Neural cell (in vitro differentiated cells): ENCODE measurements around the gene RIOK1. TPM values are rescaled to one million over a fixed set of nuclear protein-coding genes. Genes with fewer than 3 reads are reported as not detected.

Experiments
- H2AFZ ChIP-seq: fragments of 200-600, 300-800 bp; sonication (generic), shearing (Covaris generic); 2 replicates; pipeline ENCODE4 v1.6.0; 2014; ENCODE audit warnings: low read depth, mild to moderate bottlenecking, antibody characterized with exemption, low read length, moderate library complexity
- H3F3A ChIP-seq: fragments of 200-600 bp; shearing (Covaris generic); 2 replicates; pipeline ENCODE4 v1.6.1; 2016; ENCODE audit warnings: mild to moderate bottlenecking, moderate library complexity, mixed read lengths, antibody characterized with exemption, low read length; ENCODE audit not compliant: insufficient read depth, poor library complexity, severe bottlenecking
- H3K27ac ChIP-seq: fragments of 200-600, 300-800 bp; sonication (generic), shearing (Covaris generic); 2 replicates; pipeline ENCODE4 v1.5.1; 2014; ENCODE audit warnings: mild to moderate bottlenecking, low read length, moderate library complexity
- H3K27me3 ChIP-seq: fragments of 300-800, 200-600 bp; sonication (generic), shearing (Covaris generic); 2 replicates; pipeline ENCODE4 v1.6.0; 2014; ENCODE audit warnings: mild to moderate bottlenecking, low read depth, low read length, moderate library complexity; ENCODE audit not compliant: insufficient read depth
- H3K36me3 ChIP-seq: fragments of 300-800, 200-600 bp; sonication (generic), shearing (Covaris generic); 2 replicates; pipeline ENCODE4 v1.5.1; 2014; ENCODE audit warnings: mild to moderate bottlenecking, antibody characterized with exemption, low read length, moderate library complexity; ENCODE audit not compliant: insufficient read depth
- H3K4me2 ChIP-seq: fragments of 300-800, 200-600 bp; sonication (generic), shearing (Covaris generic); 2 replicates; pipeline ENCODE4 v1.6.0; 2014; ENCODE audit warnings: mild to moderate bottlenecking, low read length
- H3K4me3 ChIP-seq: fragments of 300-800, 200-600 bp; sonication (generic), shearing (Covaris generic); 2 replicates; pipeline ENCODE4 v1.5.1; 2014; ENCODE audit warnings: mild to moderate bottlenecking, low read length, moderate library complexity
- H3K79me2 ChIP-seq: fragments of 200-600 bp; shearing (Covaris generic); replicated peaks from 2 replicates; pipeline ENCODE4 v1.6.0; 2014; ENCODE audit warnings: mild to moderate bottlenecking, low read length, moderate library complexity; ENCODE audit not compliant: insufficient read depth
- H3K9ac ChIP-seq: fragments of 300-800, 200-600 bp; sonication (generic), shearing (Covaris generic); 2 replicates; pipeline ENCODE4 v1.6.1; 2016; ENCODE audit warnings: mild to moderate bottlenecking, low read length, mixed read lengths
- H3K9me2 ChIP-seq: fragments of 200-600 bp; shearing (Covaris generic); 2 replicates; pipeline ENCODE4 v1.6.1; 2016; ENCODE audit warnings: mild to moderate bottlenecking, low read length, mixed read lengths; ENCODE audit not compliant: insufficient read depth
- H3K9me3 ChIP-seq: fragments of 200-600, 300-800 bp; sonication (generic), shearing (Covaris generic); 2 replicates; pipeline ENCODE4 v1.6.1; 2016; ENCODE audit warnings: mild to moderate bottlenecking, mixed run types, low read length, moderate library complexity, mixed read lengths
- H4K20me1 ChIP-seq: fragments of 200-600 bp; shearing (Covaris generic); 2 replicates; pipeline ENCODE4 v1.6.1; 2016; ENCODE audit warnings: mild to moderate bottlenecking, mixed run types; ENCODE audit not compliant: insufficient read depth
- CTCF ChIP-seq: fragments of 450-650 bp; IDR thresholded peaks from 2 replicates; pipeline ENCODE4 v1.5.1; 2014; ENCODE audit warnings: antibody characterized with exemption, mild to moderate bottlenecking, moderate library complexity; ENCODE audit not compliant: poor library complexity, severe bottlenecking
- EP300 ChIP-seq: fragments of 450-650 bp; conservative IDR thresholded peaks from 2 replicates; pipeline ENCODE4 v1.6.1; 2014; ENCODE audit warnings: antibody characterized with exemption, mild to moderate bottlenecking, moderate library complexity; ENCODE audit not compliant: poor library complexity, severe bottlenecking
- EZH2 ChIP-seq: fragments of 200-600, 300-800 bp; shearing (Covaris generic), sonication (generic); IDR thresholded peaks from 2 replicates; pipeline ENCODE4 v1.6.1; 2014; ENCODE audit warnings: antibody characterized with exemption, low read length, borderline replicate concordance, mild to moderate bottlenecking; ENCODE audit not compliant: insufficient read depth, poor library complexity, severe bottlenecking
- MXI1 ChIP-seq: fragments of 450-650 bp; conservative IDR thresholded peaks from 2 replicates; pipeline ENCODE4 v1.6.1; 2014; ENCODE audit warnings: antibody characterized with exemption, mild to moderate bottlenecking; ENCODE audit not compliant: poor library complexity, severe bottlenecking
- POLR2AphosphoS5 ChIP-seq: IDR thresholded peaks from 2 replicates; pipeline ENCODE4 v1.6.1; 2012
- RAD21 ChIP-seq: fragments of 450-650 bp; conservative IDR thresholded peaks from 2 replicates; pipeline ENCODE4 v1.6.1; 2014; ENCODE audit warnings: antibody characterized with exemption, mild to moderate bottlenecking, moderate library complexity
- SMC3 ChIP-seq: fragments of 450-650 bp; conservative IDR thresholded peaks from 2 replicates; pipeline ENCODE4 v1.6.1; 2014; ENCODE audit warnings: antibody characterized with exemption, mild to moderate bottlenecking, moderate library complexity; ENCODE audit not compliant: poor library complexity
- TAF1 ChIP-seq: IDR thresholded peaks from 2 replicates; pipeline ENCODE4 v1.6.1; 2012; ENCODE audit warnings: low read depth
- polyA plus RNA-seq: library from polyadenylated mRNA; depleted of rRNA; stranded (reverse); fragments of >200 nt; gene quantifications from 2 replicates; pipeline ENCODE4 v1.2.3, GENCODE V29; 2014
- TF ChIP-seq, protein P1 (sequence below): IDR thresholded peaks from 2 replicates; pipeline ENCODE4 v1.6.1; 2012; ENCODE audit warnings: borderline replicate concordance

RIOK1 gene
- polyA plus RNA-seq, 1 donor from 2014 or later, result 27.4 TPM

GRCh38 chr6:7426447-7427169 lies 37.0 kb downstream of the RIOK1 start:
- H3K27ac ChIP-seq, result no peak overlapping the region
- no peaks in the 10 kb centered on the region for H3K79me2 ChIP-seq
- H2AFZ ChIP-seq, result no peak overlapping the region
- H3K9ac ChIP-seq, result no peak overlapping the region
- H3K4me2 ChIP-seq, result no peak overlapping the region
- H3K4me3 ChIP-seq, result no peak overlapping the region
- H3F3A ChIP-seq, result no peaks in the 10 kb centered on the region
- H3K9me2 ChIP-seq, result no peaks in the 10 kb centered on the region
- no peaks in the 10 kb centered on the region for H3K27me3 ChIP-seq
- H3K36me3 ChIP-seq, result no peaks in the 10 kb centered on the region
- no peaks in the 10 kb centered on the region for H4K20me1 ChIP-seq
- TF ChIP-seq POLR2AphosphoS5, result no peak
- no peak for TF ChIP-seq SMC3
- no peak for TF ChIP-seq EP300
- no peak for TF ChIP-seq RAD21
- TF ChIP-seq CTCF, result no peak
- no peak for TF ChIP-seq EZH2
- no peak for TF ChIP-seq MXI1
- TF ChIP-seq, protein P1, sequence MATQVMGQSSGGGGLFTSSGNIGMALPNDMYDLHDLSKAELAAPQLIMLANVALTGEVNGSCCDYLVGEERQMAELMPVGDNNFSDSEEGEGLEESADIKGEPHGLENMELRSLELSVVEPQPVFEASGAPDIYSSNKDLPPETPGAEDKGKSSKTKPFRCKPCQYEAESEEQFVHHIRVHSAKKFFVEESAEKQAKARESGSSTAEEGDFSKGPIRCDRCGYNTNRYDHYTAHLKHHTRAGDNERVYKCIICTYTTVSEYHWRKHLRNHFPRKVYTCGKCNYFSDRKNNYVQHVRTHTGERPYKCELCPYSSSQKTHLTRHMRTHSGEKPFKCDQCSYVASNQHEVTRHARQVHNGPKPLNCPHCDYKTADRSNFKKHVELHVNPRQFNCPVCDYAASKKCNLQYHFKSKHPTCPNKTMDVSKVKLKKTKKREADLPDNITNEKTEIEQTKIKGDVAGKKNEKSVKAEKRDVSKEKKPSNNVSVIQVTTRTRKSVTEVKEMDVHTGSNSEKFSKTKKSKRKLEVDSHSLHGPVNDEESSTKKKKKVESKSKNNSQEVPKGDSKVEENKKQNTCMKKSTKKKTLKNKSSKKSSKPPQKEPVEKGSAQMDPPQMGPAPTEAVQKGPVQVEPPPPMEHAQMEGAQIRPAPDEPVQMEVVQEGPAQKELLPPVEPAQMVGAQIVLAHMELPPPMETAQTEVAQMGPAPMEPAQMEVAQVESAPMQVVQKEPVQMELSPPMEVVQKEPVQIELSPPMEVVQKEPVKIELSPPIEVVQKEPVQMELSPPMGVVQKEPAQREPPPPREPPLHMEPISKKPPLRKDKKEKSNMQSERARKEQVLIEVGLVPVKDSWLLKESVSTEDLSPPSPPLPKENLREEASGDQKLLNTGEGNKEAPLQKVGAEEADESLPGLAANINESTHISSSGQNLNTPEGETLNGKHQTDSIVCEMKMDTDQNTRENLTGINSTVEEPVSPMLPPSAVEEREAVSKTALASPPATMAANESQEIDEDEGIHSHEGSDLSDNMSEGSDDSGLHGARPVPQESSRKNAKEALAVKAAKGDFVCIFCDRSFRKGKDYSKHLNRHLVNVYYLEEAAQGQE, result no peak
- no peak for TF ChIP-seq TAF1
- no peaks in the 10 kb centered on the region for H3K9me3 ChIP-seq

- H3K9me3 ChIP-seq, result no peaks in the 10 kb centered on the region
- no peaks in the 10 kb centered on the region for H3K9me2 ChIP-seq
- no peaks in the 10 kb centered on the region for H3F3A ChIP-seq
- H3K9ac ChIP-seq, result no peak overlapping the region
- no peaks in the 10 kb centered on the region for H3K36me3 ChIP-seq
- no peaks in the 10 kb centered on the region for H4K20me1 ChIP-seq
- no peak overlapping the region for H3K4me2 ChIP-seq
- H2AFZ ChIP-seq, result no peak overlapping the region
- H3K79me2 ChIP-seq, result no peaks in the 10 kb centered on the region
- H3K4me3 ChIP-seq, result no peak overlapping the region
- no peak for TF ChIP-seq EZH2
- TF ChIP-seq, protein P1, result no peak
- TF ChIP-seq RAD21, result no peak
- TF ChIP-seq MXI1, result no peak
- H3K27me3 ChIP-seq, result no peaks in the 10 kb centered on the region
- H3K27ac ChIP-seq, result no peak overlapping the region
Observed at GRCh38 chr6:7431313-7431673, 41.7 kb downstream of the RIOK1 start.
